Calu3 (cell line): Measurements from ENCODE around the gene GPATCH8. TPM values are rescaled to one million over a fixed set of nuclear protein-coding genes. Genes with fewer than 3 reads are reported as not detected.

Experiments
- BruUV-seq: library from RNA; stranded (reverse); fragments of 400-500 nt; replicated peaks from 2 replicates; lab custom pipeline; 2021; lab: Mats Ljungman, UMichigan
- CTCF ChIA-PET: fragments of 300-600 bp; sonication (Branson Sonifier 250); formaldehyde crosslinking; loops from one replicate; lab custom pipeline; 2022; ENCODE audit warnings: antibody characterized with exemption; lab: Charles Lee
- DNase-seq: peaks from one replicate; pipeline ENCODE4 v3.0.0; 2022
- H3K27ac Mint-ChIP-seq: one replicate; pipeline ENCODE4 v1.8.0; 2022; ENCODE audit warnings: mixed read lengths; ENCODE audit not compliant: unreplicated experiment
- H3K27me3 Mint-ChIP-seq: one replicate; pipeline ENCODE4 v1.8.0; 2022; ENCODE audit warnings: mixed read lengths; ENCODE audit not compliant: unreplicated experiment
- H3K36me3 Mint-ChIP-seq: one replicate; pipeline ENCODE4 v1.8.0; 2022; ENCODE audit warnings: mild to moderate bottlenecking, moderate library complexity, mixed read lengths; ENCODE audit not compliant: insufficient read depth, unreplicated experiment
- H3K4me1 Mint-ChIP-seq: one replicate; pipeline ENCODE4 v1.8.0; 2022; ENCODE audit warnings: mild to moderate bottlenecking, low read depth, mixed read lengths; ENCODE audit not compliant: unreplicated experiment
- H3K4me3 Mint-ChIP-seq: one replicate; pipeline ENCODE4 v1.8.0; 2022; ENCODE audit warnings: mild to moderate bottlenecking, low read depth, moderate library complexity, mixed read lengths; ENCODE audit not compliant: unreplicated experiment
- H3K9me3 Mint-ChIP-seq: one replicate; pipeline ENCODE4 v1.8.0; 2022; ENCODE audit warnings: low read depth, mixed read lengths; ENCODE audit not compliant: unreplicated experiment
- intact Hi-C: fragments of 100-400 bp; cut with micrococcal nuclease; formaldehyde crosslinking; loops from one replicate; pipeline ENCODE4 v1.10.0; 2022; ENCODE audit not compliant: unreplicated experiment
- total RNA-seq: library from RNA; stranded (reverse); gene quantifications from 2 replicates; pipeline ENCODE4 v1.2.3, GENCODE V29; 2022
- TF ChIP-seq, protein P1 (sequence below): fragments of 200-600 bp; IDR thresholded peaks from one replicate; pipeline ENCODE4 v1.8.0; 2022; ENCODE audit warnings: antibody characterized with exemption; ENCODE audit not compliant: unreplicated experiment

The GPATCH8 gene
- total RNA-seq, 1 experiment from 2014 or later: 60.1 TPM

DNA sequence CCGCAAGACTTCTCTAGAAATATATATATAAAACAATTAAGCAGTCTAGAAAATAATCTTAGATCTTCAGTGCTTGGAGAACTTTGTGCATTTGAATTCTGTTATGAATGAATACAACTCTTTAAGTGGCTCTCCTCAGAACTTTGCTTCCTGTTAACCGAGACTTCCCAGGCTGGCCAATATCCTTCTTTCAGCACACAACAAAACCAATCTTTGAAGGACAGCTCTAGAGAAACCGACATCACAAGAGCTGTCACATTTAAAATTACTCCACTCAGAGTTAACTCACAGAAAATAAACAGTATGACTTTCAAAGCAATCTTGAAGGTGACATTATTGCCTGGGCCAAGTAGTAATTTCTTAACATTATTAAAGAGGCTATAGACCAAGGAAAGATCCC lies 64.0 kb downstream of the GPATCH8 start:
- H3K36me3 Mint-ChIP-seq: peaks cover 26% of the 10 kb centered on the region
- no peak for DNase-seq
- H3K27ac Mint-ChIP-seq: no peak overlapping the region
- H3K9me3 Mint-ChIP-seq: no peaks in the 10 kb centered on the region
- intact Hi-C loops: no loop called here
- H3K4me3 Mint-ChIP-seq: no peak overlapping the region
- CTCF ChIA-PET: interaction anchor here (0.7 kb wide), 1 partner anchor 111 kb away, joined by 3 read pairs; no protein-coding TSS in a partner anchor
- BruUV-seq: no TSS peak
- H3K27me3 Mint-ChIP-seq: no peaks in the 10 kb centered on the region
- TF ChIP-seq, protein P1, sequence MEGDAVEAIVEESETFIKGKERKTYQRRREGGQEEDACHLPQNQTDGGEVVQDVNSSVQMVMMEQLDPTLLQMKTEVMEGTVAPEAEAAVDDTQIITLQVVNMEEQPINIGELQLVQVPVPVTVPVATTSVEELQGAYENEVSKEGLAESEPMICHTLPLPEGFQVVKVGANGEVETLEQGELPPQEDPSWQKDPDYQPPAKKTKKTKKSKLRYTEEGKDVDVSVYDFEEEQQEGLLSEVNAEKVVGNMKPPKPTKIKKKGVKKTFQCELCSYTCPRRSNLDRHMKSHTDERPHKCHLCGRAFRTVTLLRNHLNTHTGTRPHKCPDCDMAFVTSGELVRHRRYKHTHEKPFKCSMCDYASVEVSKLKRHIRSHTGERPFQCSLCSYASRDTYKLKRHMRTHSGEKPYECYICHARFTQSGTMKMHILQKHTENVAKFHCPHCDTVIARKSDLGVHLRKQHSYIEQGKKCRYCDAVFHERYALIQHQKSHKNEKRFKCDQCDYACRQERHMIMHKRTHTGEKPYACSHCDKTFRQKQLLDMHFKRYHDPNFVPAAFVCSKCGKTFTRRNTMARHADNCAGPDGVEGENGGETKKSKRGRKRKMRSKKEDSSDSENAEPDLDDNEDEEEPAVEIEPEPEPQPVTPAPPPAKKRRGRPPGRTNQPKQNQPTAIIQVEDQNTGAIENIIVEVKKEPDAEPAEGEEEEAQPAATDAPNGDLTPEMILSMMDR: no peak
- no peaks in the 10 kb centered on the region for H3K4me1 Mint-ChIP-seq

DNA sequence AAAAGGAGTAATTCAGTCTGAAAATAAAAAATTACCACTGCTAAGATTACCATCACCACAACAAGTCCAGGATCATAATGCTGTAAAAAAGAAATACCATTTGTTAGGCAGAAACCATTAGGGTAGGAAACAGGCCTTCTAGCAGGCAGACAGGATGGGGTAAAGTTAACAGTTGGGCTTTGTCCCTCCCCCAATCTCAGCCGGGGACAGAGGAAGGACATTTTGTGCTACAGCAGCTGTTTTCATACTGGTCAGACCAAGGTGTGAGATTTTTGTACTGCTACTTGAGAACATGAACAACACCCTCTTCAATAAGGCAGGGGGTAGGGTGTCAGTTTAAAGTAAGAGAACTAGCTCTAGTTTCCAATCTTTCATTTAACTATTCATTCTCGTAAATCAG lies 64.6 kb downstream of the GPATCH8 start:
- intact Hi-C loops: no loop called here
- CTCF ChIA-PET: no interaction called here
- TF ChIP-seq, protein P1: no peak
- Mint-ChIP-seq H3K27ac (no peak overlapping the region), H3K36me3 (peaks cover 30% of the 10 kb centered on the region), H3K4me3 (no peak overlapping the region), H3K9me3 (no peaks in the 10 kb centered on the region), H3K4me1 (peaks cover 1% of the 10 kb centered on the region), H3K27me3 (no peaks in the 10 kb centered on the region)
- no peak for DNase-seq
- no TSS peak for BruUV-seq

DNA sequence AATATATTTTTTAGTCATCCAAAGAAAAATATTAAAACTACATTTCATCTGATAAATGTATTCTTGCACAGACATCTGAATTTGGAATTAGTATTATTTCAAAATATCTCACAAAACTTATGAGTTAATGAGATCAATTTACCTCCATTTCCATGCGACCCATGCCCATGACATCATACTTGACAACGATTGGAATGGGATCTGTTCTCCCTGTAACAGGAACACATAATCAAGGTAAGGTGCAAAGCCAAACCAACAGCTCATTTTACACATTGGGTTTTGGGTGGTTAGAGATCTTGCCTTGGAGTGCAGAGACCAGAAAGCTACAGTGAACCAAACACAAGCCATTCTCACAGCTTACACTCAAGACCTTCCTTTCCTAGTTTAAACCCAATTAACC lies 66.9 kb downstream of the GPATCH8 start:
- intact Hi-C loops: no loop called here
- peaks cover 7% of the 10 kb centered on the region for H3K4me1 Mint-ChIP-seq
- H3K27me3 Mint-ChIP-seq: no peaks in the 10 kb centered on the region
- H3K4me3 Mint-ChIP-seq: no peak overlapping the region
- CTCF ChIA-PET: interaction anchor here (0.7 kb wide), 1 partner anchor 19 kb away, joined by 4 read pairs; no protein-coding TSS in a partner anchor
- no peaks in the 10 kb centered on the region for H3K9me3 Mint-ChIP-seq
- no peak for DNase-seq
- TF ChIP-seq, protein P1: no peak
- no peak overlapping the region for H3K27ac Mint-ChIP-seq
- no TSS peak for BruUV-seq
- H3K36me3 Mint-ChIP-seq: peaks cover 33% of the 10 kb centered on the region

DNA sequence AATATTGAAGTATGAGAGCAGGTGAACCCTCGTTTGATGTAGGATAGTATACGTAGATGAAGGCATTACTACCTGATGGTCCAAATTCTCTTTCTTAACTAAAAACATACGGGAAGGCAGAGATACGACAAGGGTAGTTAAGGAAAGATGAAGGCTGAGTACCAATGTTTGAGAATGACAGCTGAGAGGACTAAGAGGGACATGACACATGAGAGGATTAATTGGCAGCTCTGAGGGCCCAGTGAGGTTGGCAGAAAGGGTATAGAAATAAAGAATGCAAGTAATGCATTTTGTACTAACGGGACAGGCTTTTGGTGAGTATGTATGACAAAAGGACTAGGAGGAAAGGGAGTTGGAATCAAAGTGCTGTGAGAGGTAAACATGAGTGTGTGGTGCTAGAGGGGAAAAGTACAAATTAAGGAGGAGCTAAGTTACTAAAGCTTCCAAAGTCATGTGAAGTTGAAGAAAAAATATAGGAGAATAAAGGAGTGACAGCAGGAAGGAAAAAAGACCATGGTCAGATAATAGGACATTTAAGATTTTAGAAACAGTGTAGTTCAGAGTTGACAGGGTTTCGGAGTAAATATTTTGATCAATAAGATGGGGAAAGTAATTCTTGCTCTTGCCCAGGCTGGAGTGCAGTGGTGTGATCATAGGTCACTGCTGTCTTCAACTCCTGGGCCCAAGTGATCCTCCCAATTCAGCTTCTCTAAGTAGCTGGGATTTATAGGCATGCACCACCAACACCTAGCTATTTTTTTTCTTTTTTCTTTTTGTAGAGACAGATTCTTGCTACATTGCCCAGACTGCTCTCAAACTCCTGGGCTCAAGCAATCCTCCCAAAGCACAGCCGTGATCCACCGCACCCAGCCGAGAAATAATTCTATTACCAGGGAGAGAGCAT lies 70.7 kb downstream of the GPATCH8 start:
- intact Hi-C loops: no loop called here
- no TSS peak for BruUV-seq
- Mint-ChIP-seq H3K36me3 (peaks cover 26% of the 10 kb centered on the region), H3K4me1 (peaks cover 7% of the 10 kb centered on the region), H3K27me3 (no peaks in the 10 kb centered on the region), H3K4me3 (no peak overlapping the region), H3K27ac (peak overlapping the region; percentile 1), H3K9me3 (no peaks in the 10 kb centered on the region)
- TF ChIP-seq, protein P1: no peak
- DNase-seq: no peak
- CTCF ChIA-PET: interaction anchor here (0.6 kb wide), 1 partner anchor 544 kb away, joined by 5 read pairs; no protein-coding TSS in a partner anchor
